Stimulated activated CD4-positive, alpha-beta T cell treated with anti-CD3 and anti-CD28 coated beads, Interleukin-1b, Interleukin-23, amount 100 ng/mL, for 48 hours (primary cell): ENCODE measurements around the gene LRBA.
"Not testable (repeated sequence)": the region's sequence is repeated elsewhere in the genome, so short reads cannot be mapped to it uniquely, and the experiment has no call there.

Source experiments
- DNase-seq: peaks from one replicate; pipeline ENCODE4 v3.0.0-alpha.2; 2020

The LRBA gene

DNA sequence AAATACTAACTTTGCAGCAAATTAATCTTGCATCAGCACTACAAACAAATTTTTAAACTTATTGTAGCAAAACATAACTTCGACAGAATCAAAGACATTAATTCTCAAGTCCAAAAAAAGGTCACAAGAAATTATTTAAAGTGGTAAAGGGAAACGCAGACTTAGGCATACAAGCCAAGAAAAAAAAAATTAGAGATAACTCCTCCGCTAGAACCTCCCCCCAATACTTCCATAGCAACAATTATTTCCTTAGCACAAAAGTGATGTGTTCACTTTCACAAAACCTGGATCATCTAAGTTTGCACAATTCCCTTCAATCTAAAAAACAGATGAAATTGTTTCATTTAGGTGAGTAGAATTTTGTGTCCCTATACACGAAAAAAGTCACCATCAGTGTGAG is 1.1 kb downstream of the LRBA start:
- no peak for DNase-seq

DNA sequence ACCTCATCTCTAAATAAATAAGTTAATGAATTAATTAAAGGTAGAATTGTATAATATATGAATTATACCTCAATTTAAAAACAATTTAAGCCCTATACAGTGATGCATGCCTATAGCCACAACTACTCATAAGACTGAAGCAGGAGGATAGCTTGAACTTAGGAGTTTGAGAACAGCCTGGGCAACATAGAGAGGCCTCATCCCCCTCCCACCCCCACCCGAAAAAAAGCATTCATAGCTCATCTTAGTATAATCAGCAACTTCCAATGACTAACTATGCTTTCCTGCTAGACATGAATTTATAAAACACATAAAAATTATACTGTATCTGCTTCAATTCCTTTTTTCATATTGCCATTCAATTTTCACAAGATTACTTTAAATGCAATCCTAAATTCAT is 1.6 kb downstream of the LRBA start:
- DNase-seq: no peak

DNA sequence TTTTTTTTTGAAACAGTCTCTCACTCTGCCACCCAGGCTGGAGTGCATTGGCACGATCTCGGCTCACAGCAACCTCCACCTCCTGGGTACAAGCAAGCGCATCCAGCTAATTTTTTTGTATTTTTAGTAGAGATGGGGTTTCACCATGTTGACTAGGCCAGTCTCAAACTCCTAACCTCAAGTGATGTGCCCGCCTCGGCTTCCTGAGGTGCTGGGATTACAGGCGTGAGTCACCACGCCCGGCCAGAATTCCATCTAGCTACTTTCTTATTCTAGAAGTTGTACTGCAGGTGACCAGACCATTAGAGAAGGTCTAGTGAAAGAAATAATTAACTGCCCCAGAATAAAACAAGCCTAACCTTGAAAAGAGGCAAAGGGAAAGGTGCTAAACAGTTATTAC is 2.3 kb downstream of the LRBA start:
- no peak for DNase-seq

DNA sequence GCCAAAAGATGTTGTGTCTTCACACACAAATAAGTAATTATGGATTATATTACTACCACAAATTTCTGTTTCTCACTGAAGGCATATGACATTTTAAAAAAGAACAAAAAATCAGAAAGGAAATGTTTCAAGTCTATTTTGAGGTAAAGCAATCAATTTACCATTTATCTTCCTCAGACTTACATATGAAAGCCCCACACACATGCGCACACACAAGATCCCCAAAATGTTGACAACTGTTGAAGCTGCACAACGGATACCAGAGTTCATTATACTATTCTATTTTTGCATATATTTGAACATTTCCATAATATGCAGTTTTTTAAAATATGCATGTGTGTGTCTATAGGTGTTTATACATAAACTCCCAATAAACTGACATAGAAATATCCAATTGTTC is 2.7 kb downstream of the LRBA start:
- no peak for DNase-seq

DNA sequence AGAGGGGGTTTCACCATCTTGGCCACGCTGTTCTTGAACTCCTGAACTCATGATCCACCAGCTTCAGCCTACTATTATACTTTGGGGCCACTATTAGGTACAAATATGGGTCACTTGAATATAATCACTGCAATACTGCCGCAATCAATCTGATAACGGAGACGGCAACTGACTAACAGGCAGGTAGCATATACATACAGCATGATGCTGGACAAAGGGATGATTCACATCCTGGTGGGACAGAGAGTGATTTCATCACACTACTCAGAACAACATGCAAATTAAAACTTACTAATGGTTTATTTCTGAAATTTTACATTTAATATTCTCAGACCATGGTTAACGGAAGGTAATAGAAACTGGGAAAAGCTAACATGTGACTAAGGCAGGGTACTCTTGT is 10.9 kb downstream of the LRBA start:
- DNase-seq: no peak

DNA sequence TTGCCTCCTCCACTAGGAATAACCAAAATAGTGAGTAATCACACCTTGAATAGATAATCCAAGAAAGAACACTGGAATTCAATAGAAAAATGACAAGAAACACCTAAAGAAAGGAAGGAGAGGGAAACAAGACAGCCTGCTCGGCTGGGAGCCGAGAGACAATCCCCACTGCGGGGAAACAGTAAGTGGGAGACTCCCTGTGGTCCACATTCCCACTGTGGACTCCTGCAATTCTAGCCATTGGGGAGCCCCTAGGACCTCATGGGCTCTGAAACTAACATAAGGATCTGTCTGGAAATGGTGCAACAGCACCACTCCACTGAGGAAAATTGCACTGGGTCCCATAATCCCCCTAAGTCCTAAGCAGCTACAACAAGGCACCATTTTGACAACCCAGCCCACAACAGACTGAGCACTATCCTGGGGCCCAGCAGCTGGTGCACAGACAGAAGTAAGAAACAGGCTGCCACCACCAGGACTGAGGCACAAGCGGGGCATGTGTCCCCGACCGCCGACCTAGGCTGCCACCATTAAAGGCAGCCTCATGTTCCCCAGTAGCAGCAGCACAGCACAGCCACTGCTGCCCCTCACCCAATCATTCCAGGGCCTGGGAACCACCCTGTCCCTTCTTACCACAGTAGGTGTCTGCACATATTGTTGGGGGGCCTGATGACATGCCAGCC is 14.2 kb downstream of the LRBA start:
- no peak for DNase-seq

DNA sequence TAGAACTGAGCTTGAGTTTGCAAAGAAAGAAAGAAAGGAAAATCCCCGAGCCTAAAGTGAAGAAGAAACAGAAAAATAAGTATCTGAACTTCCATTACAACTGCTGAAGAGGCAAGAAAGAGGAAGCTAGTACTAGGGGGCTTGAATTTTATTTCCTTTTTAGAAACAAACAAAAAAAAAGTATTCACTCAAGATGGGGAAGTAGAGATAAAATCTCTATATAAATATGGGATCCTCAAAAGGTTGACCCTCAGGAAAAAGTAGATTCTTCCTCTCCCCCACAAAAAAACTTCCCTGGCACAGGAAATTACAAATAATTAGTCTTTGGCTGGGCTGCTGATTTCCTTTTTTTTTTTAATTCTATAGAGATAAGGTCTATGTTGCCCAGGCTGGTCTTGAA is 16.0 kb downstream of the LRBA start:
- no peak for DNase-seq

DNA sequence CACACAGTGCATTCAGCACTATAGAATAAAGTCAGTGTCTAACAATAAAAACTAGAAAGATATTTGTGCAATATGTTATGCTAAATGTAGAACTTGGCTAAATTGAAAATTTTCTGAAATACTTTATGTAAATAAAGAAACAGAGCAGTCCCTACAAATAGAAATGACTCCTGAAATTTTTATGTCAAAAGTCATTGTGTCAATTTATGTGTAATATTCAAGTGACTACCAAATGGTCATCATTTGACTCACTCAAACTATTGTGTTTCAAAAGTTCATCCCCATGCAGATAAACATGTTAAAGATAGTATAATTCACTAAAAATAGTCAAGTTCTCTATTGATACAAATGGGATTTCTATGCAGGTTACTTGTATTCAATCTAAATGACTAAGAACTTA is 17.9 kb downstream of the LRBA start:
- DNase-seq: no peak

DNA sequence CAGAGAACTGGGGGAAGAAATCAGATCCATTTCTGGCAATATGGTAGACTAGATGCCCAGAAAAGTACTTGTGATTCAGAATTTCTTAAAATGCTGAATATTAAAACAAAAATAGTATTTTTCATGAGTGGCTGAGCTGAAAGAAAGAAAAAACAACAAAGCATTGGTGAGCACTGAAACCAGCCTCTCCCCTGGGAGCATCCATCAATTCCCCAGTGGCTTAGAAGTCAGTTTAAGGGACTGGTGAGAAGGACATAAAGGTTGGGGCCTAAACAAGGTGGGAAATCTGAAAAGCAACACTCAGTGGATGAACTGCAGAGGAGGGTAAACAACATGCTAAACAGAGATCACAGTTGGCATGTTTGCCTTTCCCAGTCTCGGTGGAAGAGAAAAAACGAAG is 20.4 kb downstream of the LRBA start:
- DNase-seq: no peak

DNA sequence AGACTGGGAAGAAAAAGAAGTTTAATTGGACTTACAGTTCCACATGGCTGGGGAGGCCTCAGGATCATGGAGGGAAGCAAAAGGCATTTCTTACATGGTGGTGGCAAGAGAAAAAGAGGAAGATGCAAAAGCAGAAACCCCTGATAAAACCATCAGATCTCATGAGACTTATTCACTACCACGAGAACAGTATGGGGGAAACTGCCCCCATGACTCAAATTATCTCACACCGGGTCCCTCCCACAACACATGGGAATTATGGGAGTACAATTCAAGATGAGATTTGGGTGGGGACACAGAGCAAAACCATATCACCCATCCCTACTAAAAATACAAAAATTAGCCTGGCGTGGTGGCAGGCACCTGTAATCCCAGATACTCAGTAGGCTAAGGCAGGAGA is 21.5 kb downstream of the LRBA start:
- not testable (repeated sequence) for DNase-seq

DNA sequence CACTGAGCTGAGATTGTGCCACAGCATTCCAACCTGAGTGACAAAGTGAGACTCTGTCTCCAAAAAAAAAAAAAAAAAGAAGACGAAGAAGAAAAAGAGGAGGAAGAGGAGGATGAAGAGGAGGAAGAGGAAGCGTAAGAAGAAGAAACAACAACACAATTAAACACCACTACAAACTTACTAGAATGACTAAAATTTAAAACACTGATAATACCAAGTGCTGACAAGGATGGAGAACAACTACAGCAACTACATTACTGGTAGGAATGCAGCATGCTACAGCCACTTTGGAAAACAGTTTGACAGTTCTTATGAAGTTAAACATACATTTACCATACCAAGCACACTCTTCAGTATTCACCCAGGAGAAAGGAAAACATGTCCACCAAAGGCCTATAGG is 24.1 kb downstream of the LRBA start:
- DNase-seq: no peak

DNA sequence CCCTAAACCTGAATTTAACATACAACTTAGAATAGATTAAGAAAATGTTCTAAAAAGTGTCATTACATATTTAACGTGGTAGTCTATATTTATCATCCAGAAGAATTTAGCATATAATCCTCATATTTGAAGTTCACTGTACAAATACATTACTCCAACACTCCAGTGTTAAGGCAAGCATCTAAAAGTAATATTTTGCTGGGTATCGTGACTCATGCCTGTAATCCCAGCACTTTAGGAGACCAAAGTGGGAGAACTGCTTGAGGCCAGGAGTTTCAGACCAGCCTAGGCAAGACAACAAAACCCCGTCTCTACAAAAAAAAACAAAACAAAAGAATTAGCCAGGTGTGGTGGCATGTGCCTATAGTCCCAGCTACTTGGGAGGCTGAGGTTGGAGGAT is 24.8 kb downstream of the LRBA start:
- DNase-seq: no peak

DNA sequence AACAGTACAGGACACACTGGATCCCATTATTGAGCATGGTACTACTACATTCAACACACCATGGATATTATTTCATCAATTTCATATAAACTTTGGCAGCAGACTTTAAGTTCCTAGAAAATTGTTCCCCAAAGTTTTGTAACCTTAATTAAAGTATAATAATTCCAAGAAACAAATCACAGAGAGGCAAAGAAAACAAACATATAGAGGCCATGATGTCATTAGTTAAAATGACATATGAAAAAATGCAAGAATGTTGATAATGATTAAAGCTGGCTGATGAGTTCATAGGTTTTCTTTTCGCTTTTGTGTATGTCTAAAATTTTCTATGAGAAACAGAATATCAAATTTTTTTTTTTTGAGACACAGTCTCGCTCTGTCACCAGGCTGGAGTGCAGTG is 26.8 kb downstream of the LRBA start:
- no peak for DNase-seq

DNA sequence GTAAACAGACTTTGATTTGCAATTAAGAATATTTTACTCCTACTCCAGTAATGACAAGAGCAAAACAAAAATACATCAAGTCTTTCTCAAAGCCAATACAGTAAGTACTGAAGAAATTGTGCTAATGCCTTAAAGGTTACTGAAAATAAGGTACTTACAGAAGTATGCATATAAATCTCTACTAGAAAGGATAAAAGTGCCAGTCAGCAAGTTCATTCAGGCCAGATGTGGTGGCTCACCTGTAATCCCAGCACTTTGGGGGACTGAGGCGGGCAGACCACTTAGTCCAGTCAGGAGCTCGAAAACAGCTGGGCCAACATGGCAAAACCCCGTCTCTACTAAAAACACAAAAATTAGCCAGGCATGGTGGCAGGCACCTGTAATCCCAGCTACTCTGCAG is 27.9 kb downstream of the LRBA start:
- DNase-seq: no peak

DNA sequence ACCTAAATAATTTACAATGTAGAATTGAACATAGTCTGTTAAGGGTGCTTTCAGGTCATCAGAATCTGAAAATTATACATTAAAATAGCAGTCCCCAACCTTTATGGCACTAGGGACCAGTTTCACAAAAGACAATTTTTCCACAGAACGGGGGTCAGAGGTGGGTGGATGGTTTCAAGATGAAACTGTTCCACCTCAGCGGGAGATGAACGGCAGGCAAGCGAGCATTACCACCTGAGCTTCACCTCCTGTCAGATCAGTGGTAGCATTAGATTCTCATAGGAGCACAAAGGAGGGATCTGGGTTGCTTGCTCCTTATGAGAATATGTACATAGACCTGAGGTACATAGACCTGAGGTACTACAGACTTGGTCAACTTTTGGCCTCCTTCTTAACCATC is 29.0 kb downstream of the LRBA start:
- peak; percentile 34 for DNase-seq

DNA sequence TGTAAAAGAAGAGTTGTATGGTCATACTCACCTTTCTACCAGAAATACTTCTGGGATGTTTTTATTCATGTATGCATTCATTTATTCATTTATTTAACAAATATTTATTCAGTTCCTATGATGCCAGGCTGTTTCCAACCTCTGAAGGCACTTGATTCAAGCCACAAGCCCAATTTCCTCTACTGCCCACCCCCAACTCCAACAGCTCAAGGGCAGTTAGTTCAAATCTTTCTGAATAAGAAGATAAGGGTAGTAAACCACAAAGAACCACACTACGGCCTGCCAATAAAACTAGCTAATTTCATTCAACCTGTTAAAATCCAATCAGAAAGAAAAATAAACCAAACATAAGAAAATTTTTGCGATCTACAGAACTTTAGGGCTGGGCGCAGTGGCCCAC is 31.2 kb downstream of the LRBA start:
- DNase-seq: no peak

DNA sequence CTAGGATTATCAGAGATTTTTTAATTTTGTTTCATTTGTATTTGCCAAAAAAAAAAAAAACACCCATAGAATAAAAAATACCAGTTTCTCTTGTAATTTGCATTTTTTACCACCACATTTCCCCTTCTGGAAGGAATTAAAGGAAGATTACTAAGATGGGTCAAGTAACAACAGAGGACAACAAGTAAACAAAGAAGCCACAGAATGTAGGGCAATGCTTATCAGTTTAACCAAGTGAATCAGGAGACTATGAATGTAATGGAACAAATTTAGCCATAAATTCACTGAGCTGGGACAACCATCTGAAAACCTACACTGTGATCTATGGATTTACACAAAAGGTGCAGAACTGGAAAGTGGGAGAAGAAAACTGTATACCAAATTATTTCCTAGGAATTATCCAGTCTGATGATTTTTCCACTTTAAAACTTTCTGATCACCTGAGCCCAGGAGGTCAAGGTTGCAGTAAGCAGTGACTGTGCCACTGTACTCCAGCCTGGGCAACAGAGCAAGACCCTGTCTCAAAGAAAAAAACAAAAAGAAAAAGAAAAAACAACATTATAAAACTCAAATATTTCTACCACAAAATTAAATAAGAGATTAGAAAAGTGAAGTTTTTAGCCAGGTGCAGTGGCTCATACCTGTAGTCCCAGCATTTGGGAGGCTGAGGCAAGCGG is 32.4 kb downstream of the LRBA start:
- no peak for DNase-seq

DNA sequence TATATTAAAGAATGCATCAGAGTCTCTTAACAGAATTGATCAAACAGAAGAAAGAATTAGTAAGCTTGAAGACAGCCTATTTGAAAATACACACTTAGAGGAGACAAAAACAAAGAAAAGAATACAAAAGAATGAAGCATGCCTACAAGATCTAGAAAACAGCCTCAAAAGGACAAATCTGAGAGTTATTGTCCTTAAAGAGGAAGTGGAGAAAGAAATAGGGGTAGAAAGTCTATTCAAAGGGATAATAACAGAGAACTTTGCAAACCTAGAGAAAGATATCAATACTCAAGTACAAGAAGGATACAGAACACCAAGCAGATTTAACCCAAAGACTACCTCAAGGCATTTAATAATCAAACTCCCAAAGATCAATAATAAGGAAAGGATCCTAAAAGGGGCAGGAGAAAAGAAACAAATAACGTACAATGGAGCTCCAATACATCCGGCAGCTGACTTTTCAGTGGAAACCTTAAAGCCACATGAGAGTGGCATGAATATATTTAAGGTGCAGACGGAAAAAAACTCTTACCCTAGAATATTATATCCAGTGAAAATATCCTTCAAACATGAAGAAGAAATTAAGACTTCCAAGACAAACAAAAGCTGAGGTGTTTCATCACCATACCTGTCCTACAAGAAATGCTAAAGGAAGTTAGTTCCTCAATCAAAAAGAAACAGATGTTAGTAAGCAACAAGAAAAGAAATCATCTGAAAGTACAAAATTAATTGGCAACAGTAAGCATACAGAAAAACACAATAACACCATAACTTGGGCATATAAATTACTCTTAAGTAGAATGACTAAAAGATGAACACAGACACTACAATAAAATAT is 36.1 kb downstream of the LRBA start:
- no peak for DNase-seq

DNA sequence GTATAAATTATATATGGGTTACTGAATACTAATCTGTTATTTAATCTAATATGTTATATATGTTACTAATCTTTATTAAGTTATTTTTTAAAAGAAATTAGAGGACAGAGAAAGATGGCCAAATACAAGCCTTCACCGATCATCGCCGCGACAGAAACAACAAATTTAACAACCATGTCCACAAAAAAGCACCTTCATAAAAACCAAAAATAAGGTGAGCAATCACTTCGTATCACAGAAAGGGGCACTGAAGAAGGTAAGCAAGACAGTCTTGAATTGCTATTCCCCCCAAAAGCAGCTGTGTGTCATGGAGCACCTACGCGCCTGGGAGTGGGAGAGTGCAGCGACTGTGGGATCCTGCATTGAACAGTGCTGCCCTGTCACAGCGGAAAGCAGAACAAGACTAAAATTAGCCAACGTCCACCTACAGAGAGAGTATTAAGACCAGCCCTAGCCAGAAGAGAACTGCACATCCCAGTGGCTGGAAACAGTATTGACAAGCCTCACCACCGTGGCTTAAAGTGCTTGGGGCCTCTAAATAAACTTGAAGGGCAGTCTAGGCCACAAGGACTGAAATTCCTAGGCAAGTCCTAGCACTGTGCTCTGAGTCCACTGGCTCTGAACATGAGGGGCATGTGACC is 38.5 kb downstream of the LRBA start:
- no peak for DNase-seq

DNA sequence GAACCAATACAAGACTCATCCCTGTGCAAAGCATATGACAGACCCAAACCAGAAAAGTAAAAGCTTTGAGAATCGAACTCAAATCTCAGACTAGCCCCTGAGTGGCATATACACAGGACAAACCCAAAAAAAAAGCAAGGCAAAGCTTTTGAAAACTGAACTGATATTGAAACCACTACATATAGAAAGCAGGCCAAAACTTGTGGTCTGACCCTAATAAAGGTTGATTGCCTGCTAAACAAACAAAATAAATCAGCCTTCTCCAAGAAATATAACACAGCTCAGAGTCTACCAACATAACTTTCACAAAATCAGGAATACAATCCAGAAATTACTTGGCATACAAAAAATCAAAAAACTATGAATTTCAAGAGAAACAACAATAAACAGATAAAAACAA is 40.3 kb downstream of the LRBA start:
- no peak for DNase-seq

DNA sequence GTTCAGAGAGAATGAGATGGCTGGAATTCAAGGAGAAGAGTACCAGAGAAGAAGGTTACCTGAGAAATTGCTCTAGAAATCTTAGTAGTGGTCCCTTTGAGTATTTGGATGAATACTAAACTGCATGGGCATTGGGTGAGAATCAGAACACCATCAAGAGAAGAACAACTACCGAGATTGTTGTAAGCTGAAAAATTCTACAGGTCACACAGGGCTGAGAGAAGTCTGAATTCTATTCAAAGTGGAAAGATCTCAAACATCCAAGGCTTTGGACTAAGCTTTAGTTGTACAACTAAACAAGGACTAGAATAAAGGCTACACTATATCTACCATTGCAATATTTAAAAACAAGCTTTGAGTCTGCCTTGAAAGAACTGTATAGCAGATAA is 40.8 kb downstream of the LRBA start:
- DNase-seq: no peak

DNA sequence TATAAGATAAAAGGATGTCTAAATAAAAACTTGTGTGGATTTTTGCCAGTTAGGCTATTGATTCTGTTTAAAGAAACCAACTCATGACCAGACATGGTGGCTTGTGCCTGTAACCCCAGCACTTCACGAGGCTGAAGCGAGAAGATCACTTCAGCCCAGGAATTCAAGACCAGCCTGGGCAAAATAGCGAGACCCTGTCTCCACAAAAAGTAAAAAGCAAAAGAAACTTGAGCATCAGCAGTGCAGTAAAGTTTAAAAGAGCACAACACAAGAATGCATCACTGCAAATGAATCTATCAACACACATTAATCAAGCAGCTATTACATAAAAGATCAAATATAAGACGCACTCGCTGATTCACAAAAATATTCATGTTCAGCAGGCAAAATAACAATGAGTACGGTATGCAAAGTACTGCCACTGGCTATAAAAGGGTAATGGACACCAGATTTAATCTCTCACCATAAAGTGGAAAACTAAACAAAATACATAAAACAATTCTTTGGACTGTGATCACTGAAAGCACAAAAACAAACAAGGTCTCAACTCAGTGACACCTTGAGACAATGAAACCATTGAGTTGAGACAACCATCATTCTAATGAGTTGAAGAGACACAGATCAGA is 41.3 kb downstream of the LRBA start:
- DNase-seq: no peak

DNA sequence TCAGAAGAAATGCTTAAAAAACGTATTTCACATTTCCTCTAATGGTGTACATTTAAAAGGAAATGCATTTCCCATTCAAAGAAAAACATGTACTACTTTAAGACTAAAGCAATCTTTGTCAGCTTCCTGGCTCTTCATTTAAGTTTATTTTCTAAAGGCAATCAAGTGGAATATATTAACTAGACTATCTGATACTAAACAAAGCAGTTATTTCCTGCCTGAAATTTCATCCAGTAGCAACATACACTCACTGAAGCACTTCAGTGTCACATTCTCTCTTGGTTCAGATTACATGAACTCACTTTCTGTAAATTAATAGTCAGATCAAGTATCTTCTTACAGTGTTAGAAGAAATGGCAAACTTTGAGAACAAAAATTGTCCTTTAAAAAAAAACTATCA is 42.5 kb downstream of the LRBA start:
- no peak for DNase-seq
